HG03064 (cell line): ENCODE data around the gene SH3GL1.

ENCODE experiments used
- ATAC-seq: cut with Tn5 transposase; IDR thresholded peaks from one replicate; pipeline ENCODE4 v1.9.1; 2021; ENCODE audit warnings: low read depth; ENCODE audit not compliant: unreplicated experiment

The SH3GL1 gene, protein sequence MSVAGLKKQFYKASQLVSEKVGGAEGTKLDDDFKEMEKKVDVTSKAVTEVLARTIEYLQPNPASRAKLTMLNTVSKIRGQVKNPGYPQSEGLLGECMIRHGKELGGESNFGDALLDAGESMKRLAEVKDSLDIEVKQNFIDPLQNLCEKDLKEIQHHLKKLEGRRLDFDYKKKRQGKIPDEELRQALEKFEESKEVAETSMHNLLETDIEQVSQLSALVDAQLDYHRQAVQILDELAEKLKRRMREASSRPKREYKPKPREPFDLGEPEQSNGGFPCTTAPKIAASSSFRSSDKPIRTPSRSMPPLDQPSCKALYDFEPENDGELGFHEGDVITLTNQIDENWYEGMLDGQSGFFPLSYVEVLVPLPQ

GRCh38 chr19:4400135-4400936 is at the start of gene SH3GL1:
Gene SH3GL1 (minus strand): TSS chr19:4400547. CDS start chr19:4400368, 179 bp downstream.
- peak; percentile 49 for ATAC-seq

GRCh38 chr19:4449639-4450028 is 49.3 kb upstream of the SH3GL1 start:
- ATAC-seq = no peak

GRCh38 chr19:4449022-4449638 is 48.8 kb upstream of the SH3GL1 start:
- no peak for ATAC-seq

DNA sequence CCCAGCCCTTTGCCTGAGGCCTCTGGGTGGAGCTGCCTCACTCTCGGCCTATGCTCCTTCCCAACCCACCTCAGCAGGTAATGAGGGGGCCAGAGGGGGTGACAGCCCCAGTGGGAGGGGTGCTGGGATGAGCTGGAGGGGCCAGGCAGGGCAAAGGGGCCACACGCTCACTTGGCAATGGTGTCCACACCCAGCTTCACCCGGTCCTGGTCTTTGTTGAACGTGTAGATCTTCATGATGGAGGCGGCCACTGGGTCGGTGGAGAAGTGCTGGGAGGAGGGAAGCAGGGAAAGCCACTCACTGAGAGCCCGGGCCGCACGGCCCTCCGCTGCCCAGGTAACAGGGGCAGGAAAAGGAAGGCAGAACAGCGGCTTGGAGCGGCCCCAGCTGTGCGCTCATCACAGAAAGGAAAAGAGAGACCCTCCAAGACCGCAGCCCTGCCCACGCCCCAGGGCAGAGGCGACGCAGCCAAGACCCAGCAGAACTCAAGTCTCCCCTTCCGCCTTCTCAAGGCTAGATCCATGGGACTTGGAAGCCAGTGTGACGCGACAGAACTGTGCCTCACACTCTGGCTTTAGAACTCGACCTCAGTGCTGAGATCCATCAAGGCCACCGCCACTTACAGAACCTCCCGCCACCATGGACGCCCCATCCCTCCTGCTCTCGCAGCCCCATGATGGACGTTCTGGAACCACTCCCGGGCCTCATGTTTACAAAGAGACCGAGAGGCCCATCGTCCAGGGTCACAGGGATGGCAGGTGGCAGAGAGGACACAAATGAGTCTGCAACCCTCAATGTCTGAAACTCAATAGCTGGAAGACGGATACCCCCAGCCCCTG is 48.0 kb upstream of the SH3GL1 start:
- ATAC-seq = no peak

- ATAC-seq = no peak
Measured at GRCh38 chr19:4447327-4448146, 47.2 kb upstream of the SH3GL1 start.

DNA sequence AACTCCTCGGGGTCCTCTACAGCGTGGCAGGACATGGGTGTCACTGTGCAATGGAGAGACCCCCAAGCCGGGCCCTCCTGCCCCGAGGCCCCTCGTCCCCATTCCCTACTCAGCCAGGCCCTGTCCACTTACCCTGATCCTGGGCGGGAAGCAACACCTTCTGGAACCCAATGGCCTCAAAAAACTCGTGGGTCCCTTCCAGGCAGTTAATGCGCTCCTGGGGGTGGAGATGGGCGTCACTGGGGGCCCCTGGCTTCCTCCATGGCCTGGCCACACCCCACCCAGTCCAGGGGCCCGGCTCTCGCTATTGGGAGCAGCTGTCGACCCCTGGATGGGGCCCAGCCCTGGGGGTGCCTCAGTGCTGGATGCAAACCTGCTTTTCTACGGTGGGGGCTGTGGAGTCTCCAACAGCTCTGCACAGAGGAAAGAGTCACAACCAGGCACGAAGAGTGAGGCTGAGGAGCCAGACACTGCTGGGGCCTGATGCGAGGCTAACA is 46.4 kb upstream of the SH3GL1 start:
- ATAC-seq = no peak

GRCh38 chr19:4445963-4446703 is 45.8 kb upstream of the SH3GL1 start:
- ATAC-seq = no peak

DNA sequence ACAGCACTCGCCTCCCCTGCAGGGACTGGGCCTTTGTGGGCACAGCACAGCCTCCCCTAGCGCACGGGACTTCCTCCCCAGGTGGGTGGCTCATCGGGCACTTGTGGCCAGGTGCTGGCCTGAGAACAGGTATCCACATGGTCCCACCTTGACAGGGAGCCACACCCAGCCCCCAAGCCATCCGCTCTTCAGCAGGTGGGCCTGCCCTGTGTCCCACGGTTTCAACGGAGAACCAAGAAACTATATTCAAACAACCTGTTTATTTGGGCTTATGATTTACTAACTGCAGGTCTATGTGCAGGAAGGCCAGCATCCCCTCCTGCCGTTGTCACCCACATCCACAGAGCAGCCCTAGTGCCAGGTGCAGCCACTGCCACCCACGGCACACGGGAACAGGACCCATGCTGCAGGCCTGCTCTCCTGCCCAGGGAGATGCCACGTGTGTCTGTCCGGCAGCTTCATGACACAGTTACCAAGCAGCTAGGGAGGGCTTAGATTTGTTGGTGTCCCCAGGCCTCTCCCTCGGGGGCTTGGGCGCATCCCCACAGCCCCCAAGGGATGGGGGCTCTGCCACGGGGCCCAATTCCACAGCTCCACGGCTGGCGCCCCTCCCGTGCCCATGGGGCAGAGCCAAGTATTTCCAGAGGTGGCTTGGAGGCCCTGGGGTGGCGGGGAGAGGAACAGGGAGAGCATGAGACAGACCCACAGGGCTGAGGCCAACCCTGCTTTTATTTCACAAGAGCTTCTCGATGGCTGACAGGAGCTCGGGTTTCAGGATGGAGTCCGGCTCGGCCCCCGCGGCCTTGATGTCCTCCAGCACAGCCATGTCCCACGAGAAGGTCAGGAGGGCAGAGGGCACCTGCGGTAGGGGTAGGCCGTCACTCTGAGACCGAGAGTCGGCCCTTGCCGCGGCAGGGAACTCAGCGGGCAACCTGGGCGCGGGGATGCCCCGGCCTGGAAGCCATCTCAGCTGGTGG is 44.7 kb upstream of the SH3GL1 start:
- no peak for ATAC-seq

GRCh38 chr19:4443966-4444764 is 43.8 kb upstream of the SH3GL1 start:
- ATAC-seq = no peak

- ATAC-seq = no peak
Measured at GRCh38 chr19:4443188-4443587, 42.8 kb upstream of the SH3GL1 start.

GRCh38 chr19:4442819-4443146 is 42.4 kb upstream of the SH3GL1 start:
- no peak for ATAC-seq

DNA sequence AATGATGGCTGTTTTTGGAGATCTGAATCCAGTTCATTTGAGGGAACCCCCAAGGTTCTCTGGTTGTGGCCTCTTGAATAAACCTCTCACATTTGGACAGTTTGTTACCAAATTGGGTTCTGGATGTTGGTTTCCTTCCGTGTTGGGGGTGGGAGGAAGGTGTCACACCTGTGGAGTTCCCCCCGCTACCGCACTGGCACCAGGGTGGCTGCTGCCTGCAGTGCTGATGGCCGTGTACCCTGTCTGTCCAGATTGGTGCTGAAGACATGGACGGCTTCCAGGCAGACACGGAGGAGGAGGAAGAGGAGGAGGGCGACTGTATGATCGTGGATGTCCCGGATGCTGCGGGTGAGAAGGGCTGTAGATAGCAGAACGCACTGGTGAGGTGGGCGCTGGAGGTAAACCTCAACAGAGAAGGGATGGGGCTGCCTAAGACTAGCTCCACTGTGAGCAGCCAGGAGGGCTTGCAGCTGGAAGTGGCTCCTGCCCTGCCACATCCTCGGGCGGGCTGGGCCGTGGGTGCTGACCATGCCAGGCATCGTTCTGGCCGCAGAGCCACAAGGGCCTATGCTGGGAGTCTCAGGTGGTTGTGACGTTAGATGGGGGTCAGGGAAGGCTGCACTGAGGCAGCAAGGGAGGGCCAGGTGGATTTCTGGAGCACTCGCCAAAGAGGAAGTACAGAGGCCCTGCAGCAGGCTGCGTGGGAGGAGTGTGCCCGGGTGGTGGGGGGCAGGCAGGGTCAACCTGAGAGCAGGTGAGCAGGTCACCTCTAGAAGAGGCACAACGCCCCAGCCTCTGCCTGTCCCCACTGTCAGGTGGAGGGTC is 41.9 kb upstream of the SH3GL1 start:
- no peak for ATAC-seq

GRCh38 chr19:4439243-4439642 is 38.9 kb upstream of the SH3GL1 start:
- no peak for ATAC-seq

GRCh38 chr19:4437103-4437502 is 36.8 kb upstream of the SH3GL1 start:
- ATAC-seq = no peak

DNA sequence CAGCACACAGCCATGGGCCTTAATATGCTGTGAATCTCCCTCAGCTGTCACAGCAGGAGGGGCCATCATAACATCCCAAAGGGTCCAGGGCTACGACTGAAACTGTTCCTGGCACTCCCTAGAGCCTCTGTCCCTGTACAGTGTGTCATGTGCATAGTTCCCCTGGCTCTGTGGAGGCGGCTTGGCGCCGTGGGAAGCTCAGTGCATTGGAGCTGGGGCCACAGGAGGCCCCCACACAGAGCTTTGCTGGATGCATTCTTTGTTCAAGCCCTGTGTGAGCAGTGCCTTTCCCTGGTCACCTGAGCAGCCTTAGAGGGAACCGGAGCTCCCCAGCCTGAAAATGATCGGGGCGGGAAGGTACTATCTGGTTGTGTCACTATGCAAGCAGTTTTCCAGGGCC is 35.9 kb upstream of the SH3GL1 start:
- ATAC-seq = no peak

GRCh38 chr19:4434391-4434790 is 34.0 kb upstream of the SH3GL1 start:
- ATAC-seq = no peak
